GM19025 (cell line): ENCODE measurements around the gene GALNT17.

Experiments used
- ATAC-seq: cut with Tn5 transposase; IDR thresholded peaks from one replicate; pipeline ENCODE4 v1.9.1; 2021; ENCODE audit warnings: mild to moderate bottlenecking, low read depth, moderate library complexity; ENCODE audit not compliant: unreplicated experiment

The GALNT17 gene

GRCh38 chr7:71650653-71651337 lies 518.9 kb downstream of the GALNT17 start:
- ATAC-seq = no peak

- no peak for ATAC-seq
Observed at GRCh38 chr7:71652510-71652909, 520.6 kb downstream of the GALNT17 start.

- ATAC-seq = no peak
Observed at GRCh38 chr7:71657386-71657785, 525.4 kb downstream of the GALNT17 start.

GRCh38 chr7:71659622-71660021 lies 527.7 kb downstream of the GALNT17 start:
- ATAC-seq = no peak

- ATAC-seq = no peak
Observed at GRCh38 chr7:71661671-71662224, 529.8 kb downstream of the GALNT17 start.

GRCh38 chr7:71665716-71666115 lies 533.8 kb downstream of the GALNT17 start:
- no peak for ATAC-seq

- ATAC-seq = no peak
Observed at GRCh38 chr7:71668572-71668971, 536.6 kb downstream of the GALNT17 start.

- ATAC-seq = no peak
Observed at GRCh38 chr7:71679480-71679879, 547.5 kb downstream of the GALNT17 start.

- no peak for ATAC-seq
Observed at GRCh38 chr7:71682181-71682580, 550.2 kb downstream of the GALNT17 start.

GRCh38 chr7:71682841-71683781 lies 551.2 kb downstream of the GALNT17 start:
- no peak for ATAC-seq

- ATAC-seq = no peak
Observed at GRCh38 chr7:71687286-71687685, 555.3 kb downstream of the GALNT17 start.

GRCh38 chr7:71687831-71688599 lies 556.1 kb downstream of the GALNT17 start:
- ATAC-seq = no peak

- ATAC-seq = no peak
Observed at GRCh38 chr7:71691538-71691937, 559.6 kb downstream of the GALNT17 start.

GRCh38 chr7:71694665-71695064 lies 562.7 kb downstream of the GALNT17 start:
- ATAC-seq = no peak

GRCh38 chr7:71695186-71695585 lies 563.2 kb downstream of the GALNT17 start:
- ATAC-seq = no peak

- ATAC-seq = no peak
Observed at GRCh38 chr7:71696511-71696910, 564.6 kb downstream of the GALNT17 start.

- no peak for ATAC-seq
Observed at GRCh38 chr7:71697400-71697799, 565.5 kb downstream of the GALNT17 start.

- ATAC-seq = no peak
Observed at GRCh38 chr7:71705217-71705616, 573.3 kb downstream of the GALNT17 start.

GRCh38 chr7:71705901-71706596 lies 574.1 kb downstream of the GALNT17 start:
- ATAC-seq = no peak

- no peak for ATAC-seq
Observed at GRCh38 chr7:71706597-71706975, 574.6 kb downstream of the GALNT17 start.
